Stomach smooth muscle (tissue), 2 donors: ENCODE results near the gene SEMA3C.

Experiments used
- H3K27ac ChIP-seq: one replicate; pipeline ENCODE4 v1.7.0; 2013; ENCODE audit warnings: mild to moderate bottlenecking, low read length, inconsistent platforms
- H3K27me3 ChIP-seq, 2 donors: one replicate each; pipeline ENCODE4 v1.7.0; 2013; ENCODE audit warnings: low read length in 2 of 2; ENCODE audit not compliant: insufficient read depth in 2 of 2, control insufficient read depth in 1 of 2
- H3K36me3 ChIP-seq, 2 donors: one replicate each; pipeline ENCODE4 v1.7.0; 2013; ENCODE audit warnings: low read length in 2 of 2; ENCODE audit not compliant: control insufficient read depth in 2 of 2, insufficient read depth in 2 of 2
- H3K4me1 ChIP-seq: one replicate; pipeline ENCODE4 v1.7.0; 2013; ENCODE audit warnings: low read length; ENCODE audit not compliant: control insufficient read depth, insufficient read depth
- H3K4me3 ChIP-seq, 2 donors: one replicate each; pipeline ENCODE4 v1.7.0; 2013; ENCODE audit warnings: low read length in 2 of 2
- H3K9ac ChIP-seq, 2 donors: one replicate each; pipeline ENCODE4 v1.7.0; 2013; ENCODE audit warnings: low read length in 2 of 2, mild to moderate bottlenecking in 1 of 2
- H3K9me3 ChIP-seq, 2 donors: one replicate each; pipeline ENCODE4 v1.7.0; 2013; ENCODE audit warnings: low read length in 2 of 2; ENCODE audit not compliant: control insufficient read depth in 2 of 2
- donor health status: healthy.
- donor health status: Pancreatic carcinoma.

SEMA3C gene

DNA sequence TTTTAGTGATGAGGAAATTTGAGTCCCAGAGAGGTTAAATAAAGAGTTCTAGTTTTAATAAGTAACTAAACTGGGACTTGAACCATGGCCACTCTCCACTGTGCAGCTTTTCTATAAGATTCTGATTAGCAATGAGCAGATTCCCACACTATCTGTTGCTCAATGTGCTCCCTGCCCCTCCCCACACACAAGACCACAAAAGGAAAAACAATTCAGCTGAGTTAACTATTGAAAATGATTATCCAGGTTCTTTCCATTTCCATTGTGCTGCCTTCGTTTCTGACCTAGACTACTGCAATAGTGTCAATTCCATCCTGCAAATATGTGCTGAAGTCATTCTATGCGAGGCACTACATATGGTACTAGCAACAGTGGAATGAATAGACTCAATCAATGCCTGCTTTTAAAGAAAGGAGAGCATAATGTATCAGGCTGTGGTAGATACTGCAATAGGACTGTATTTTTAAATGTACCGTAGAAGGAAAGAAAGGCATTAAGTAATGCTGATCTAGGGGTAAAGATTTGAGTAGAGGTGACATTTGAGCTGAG lies 97.0 kb downstream of the SEMA3C start:
- H3K27ac ChIP-seq = no peak overlapping the region
- no peaks in the 10 kb centered on the region for H3K9me3 ChIP-seq
- H3K36me3 ChIP-seq = peaks cover 0 to 2% of the 10 kb centered on the region in 2 donors
- H3K4me3 ChIP-seq = no peak overlapping the region
- H3K4me1 ChIP-seq = peaks cover 2% of the 10 kb centered on the region
- no peaks in the 10 kb centered on the region for H3K27me3 ChIP-seq
- no peak overlapping the region for H3K9ac ChIP-seq

DNA sequence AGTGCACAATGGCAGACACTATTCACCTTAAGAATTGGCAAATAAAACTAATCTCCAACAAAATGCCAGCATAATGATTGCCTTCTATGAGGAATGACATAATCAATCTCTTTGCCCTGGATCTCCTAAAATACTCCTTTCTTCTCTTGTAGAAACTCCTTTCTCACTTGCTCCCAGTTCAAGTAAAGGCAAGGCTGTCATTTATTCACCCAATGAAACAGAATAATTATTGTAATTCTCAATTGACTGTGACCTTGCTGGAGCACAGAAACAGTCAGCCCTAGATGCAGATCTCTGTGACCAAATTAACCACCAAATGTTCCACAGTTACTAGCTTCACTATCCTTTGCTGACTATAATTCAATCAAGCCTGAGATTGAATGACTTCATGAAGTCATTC lies 99.3 kb downstream of the SEMA3C start:
- Histone ChIP-seq H3K4me3 (no peak overlapping the region), H3K27ac (no peak overlapping the region), H3K27me3 (no peaks in the 10 kb centered on the region), H3K9me3 (no peaks in the 10 kb centered on the region), H3K4me1 (peaks cover 2% of the 10 kb centered on the region), H3K36me3 (peaks cover 0 to 2% of the 10 kb centered on the region in 2 donors), H3K9ac (no peak overlapping the region)

DNA sequence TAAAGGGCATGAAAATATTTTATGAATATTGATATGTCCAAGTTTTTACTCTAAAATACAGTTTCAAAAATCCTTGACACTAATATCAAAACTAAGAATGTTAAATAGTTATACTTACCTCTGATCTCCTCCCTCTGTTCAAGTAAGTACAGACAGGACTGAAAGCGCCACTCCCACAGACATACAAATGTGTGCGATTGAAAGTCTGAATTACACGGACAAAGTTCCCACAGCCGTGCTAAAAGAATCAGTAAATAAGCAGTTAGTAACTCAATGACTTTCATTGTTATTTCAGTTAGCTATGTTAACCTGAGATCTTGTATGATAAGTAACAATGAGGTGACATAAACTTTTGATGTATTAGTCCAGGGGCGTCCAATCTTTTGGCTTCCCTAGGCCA lies 100.7 kb downstream of the SEMA3C start:
- Histone ChIP-seq H3K9me3 (no peaks in the 10 kb centered on the region), H3K9ac (no peak overlapping the region), H3K36me3 (peaks cover 0 to 2% of the 10 kb centered on the region in 2 donors), H3K27me3 (no peaks in the 10 kb centered on the region), H3K4me3 (no peak overlapping the region), H3K27ac (no peak overlapping the region), H3K4me1 (peaks cover 2% of the 10 kb centered on the region)

DNA sequence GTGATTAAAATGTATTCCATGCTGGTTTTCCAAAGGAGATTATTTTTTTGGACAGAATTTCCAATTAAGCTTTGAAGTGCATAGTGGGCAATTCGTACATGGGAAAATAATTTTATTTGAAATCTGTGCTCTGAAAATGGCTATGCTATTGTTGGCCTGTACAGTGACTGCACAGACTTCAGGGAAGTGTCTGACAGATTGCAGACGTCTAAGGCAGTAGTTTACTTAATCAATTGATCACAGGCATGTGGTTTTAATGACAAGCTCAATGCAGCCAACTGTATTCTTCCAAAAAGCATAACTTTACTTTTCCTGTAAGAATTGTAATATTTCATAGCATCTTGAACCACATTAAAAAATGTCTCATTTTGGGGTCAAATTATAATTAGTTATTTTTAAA lies 102.0 kb downstream of the SEMA3C start:
- Histone ChIP-seq H3K27me3 (no peaks in the 10 kb centered on the region), H3K27ac (no peak overlapping the region), H3K9ac (no peak overlapping the region), H3K4me3 (no peak overlapping the region), H3K9me3 (no peaks in the 10 kb centered on the region), H3K36me3 (no peaks in the 10 kb centered on the region), H3K4me1 (peaks cover 2% of the 10 kb centered on the region)

DNA sequence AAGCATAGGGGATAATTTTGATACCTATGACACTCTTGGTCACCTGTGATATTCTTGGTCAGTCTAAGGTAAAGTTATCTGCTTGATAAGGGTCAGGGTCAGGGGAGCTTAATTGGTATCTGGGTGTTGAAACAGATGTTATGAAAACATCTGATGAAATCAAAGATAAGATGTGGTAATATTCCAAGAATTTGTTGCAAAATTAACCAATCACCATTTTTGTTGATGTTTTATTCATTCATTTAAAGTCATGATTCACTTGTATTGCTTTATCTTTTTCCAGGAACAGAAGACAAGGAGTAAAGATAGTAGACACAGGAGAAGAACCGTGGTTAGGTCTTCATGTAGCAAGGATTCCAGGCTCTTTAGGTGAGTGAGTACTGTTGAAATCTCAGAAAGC lies 103.1 kb downstream of the SEMA3C start:
- peaks cover 2% of the 10 kb centered on the region for H3K4me1 ChIP-seq
- no peak overlapping the region for H3K4me3 ChIP-seq
- no peaks in the 10 kb centered on the region for H3K9me3 ChIP-seq
- H3K36me3 ChIP-seq = no peaks in the 10 kb centered on the region
- no peak overlapping the region for H3K27ac ChIP-seq
- H3K27me3 ChIP-seq = no peaks in the 10 kb centered on the region
- no peak overlapping the region for H3K9ac ChIP-seq

DNA sequence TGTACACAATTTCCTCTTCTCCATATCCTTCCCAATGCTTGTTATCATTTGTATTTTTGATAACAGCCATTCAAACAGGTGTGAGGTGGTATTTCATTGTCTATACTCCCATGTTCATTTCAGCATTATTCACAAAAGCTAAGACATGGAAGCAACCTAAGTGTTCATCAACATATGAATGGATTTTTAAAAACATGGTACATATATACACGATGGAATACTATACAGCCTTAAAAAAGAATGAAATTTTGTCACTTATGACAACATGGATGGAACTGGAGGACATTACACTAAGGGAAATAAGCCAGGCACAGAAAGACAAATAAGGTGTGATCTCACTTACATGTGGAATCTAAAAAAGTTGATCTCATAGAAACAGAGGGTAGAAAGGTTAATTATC lies 109.3 kb downstream of the SEMA3C start:
- Histone ChIP-seq H3K4me1 (no peaks in the 10 kb centered on the region), H3K9ac (no peak overlapping the region), H3K36me3 (peaks cover 0 to 12% of the 10 kb centered on the region in 2 donors), H3K4me3 (no peak overlapping the region), H3K27me3 (no peaks in the 10 kb centered on the region), H3K9me3 (no peaks in the 10 kb centered on the region), H3K27ac (no peak overlapping the region)

DNA sequence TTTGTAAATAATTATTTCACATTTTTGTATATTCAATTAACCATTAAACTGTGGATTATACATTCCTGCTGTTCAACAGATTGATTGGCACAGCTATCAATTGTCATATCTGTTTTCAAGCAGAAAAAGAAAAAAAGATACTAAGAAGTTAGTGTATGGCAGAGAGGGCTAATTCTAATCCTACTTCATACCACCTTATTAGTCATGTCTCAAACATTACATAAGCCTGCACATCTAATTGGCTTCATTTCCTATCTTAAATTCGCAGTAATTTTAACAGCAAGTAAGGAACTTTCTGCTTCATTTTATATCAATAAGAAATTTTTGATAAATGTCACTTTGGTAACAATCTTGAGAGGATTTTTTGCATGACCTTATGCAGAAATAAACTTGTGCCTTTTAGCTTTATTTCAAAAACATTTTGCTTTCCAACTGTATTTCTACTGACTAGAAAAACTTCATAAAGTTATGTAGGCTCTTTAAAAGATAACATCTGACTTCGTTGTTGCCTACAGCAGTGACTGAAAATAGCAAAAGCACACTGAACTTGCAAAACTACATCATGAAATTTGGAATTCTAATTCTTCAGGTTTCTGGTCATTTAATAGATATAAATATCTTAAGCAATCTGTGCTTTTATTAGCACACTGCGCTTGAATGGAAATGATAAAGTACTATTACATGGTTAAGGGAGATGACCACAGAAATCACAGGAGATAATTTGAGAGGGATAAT lies 111.5 kb downstream of the SEMA3C start:
- Histone ChIP-seq H3K27me3 (no peaks in the 10 kb centered on the region), H3K36me3 (peaks cover 0 to 16% of the 10 kb centered on the region in 2 donors), H3K27ac (no peak overlapping the region), H3K9me3 (no peaks in the 10 kb centered on the region), H3K9ac (no peak overlapping the region), H3K4me3 (no peak overlapping the region), H3K4me1 (no peaks in the 10 kb centered on the region)

DNA sequence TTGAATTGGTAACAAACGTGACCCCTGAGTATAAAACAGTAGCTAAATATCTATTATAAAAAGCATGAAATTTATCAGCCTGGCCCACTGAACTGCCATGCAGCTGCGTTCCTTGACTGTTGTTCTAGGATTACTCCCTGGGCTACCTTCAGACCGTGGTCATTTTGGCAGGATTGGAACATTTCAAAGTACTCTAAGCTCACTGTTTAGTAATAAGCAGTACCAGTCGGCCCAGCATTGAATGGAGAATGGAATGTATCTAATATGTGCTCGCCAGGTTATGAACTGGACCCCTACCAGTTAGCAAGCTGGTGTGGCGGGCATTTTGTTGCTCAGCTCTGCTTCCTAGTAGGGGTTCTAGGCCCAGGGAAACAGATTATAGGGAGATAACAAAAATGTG lies 112.2 kb downstream of the SEMA3C start:
- H3K36me3 ChIP-seq = peaks cover 0 to 16% of the 10 kb centered on the region in 2 donors
- H3K4me3 ChIP-seq = no peak overlapping the region
- no peaks in the 10 kb centered on the region for H3K4me1 ChIP-seq
- H3K9ac ChIP-seq = no peak overlapping the region
- H3K27ac ChIP-seq = no peak overlapping the region
- H3K9me3 ChIP-seq = no peaks in the 10 kb centered on the region
- H3K27me3 ChIP-seq = no peaks in the 10 kb centered on the region

DNA sequence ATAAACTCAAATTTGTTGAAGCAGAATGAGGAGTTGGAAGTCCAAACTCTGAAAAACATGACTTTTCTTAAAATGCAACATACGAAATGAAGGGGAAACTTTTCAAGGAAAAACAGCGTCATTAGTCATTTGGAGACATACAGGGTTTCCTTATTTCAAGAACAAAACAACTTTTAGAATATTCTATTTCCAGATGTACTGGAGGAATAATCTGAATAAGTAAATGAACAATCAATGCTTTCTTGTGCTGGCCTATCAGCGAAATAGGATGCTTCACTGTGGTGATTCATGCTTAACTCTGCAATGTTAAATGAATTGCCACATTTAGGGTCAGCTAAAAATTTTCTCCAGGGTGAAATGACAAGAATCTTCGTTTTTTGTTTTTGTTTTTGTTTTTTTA lies 114.3 kb downstream of the SEMA3C start:
- no peaks in the 10 kb centered on the region for H3K27me3 ChIP-seq
- no peak overlapping the region for H3K9ac ChIP-seq
- H3K9me3 ChIP-seq = no peaks in the 10 kb centered on the region
- H3K36me3 ChIP-seq = peaks cover 0 to 11% of the 10 kb centered on the region in 2 donors
- no peaks in the 10 kb centered on the region for H3K4me1 ChIP-seq
- H3K27ac ChIP-seq = no peak overlapping the region
- H3K4me3 ChIP-seq = no peak overlapping the region

DNA sequence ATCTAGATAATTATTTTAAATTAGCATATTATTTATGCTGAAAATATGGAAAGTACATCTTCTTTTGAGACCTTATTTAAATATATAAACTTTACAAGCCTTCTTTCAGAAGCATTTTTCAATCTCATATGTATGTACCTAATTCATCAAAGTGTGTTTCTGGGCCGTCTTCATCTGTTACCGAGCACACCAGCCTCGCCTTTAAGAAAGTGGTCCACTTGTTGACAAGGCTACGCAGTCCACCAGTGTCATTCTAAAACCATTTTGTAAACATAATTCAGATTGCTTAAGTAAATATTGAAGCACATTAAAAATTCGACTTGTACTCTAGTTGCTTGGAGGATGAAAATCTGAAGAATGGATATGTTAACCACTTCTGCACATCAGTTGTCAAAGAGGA lies 116.3 kb downstream of the SEMA3C start:
- H3K9ac ChIP-seq = no peak overlapping the region
- H3K4me3 ChIP-seq = no peak overlapping the region
- no peaks in the 10 kb centered on the region for H3K27me3 ChIP-seq
- H3K36me3 ChIP-seq = peaks cover 0 to 9% of the 10 kb centered on the region in 2 donors
- no peaks in the 10 kb centered on the region for H3K9me3 ChIP-seq
- H3K4me1 ChIP-seq = no peaks in the 10 kb centered on the region
- H3K27ac ChIP-seq = no peak overlapping the region
